ENCODE data around the gene GPR108.
"Not testable (repeated sequence)": the region's sequence is repeated elsewhere in the genome, so short reads cannot be mapped to it uniquely, and the experiment has no call there.

The GPR108 gene

GRCh38 chr19:6765738-6766356 lies 28.5 kb upstream of the GPR108 start:
- Mint-ChIP-seq H3K27ac (no peak overlapping the region), H3K4me3 (peak overlapping the region; percentile 72), H3K9me3 (no peaks in the 10 kb centered on the region), H3K36me3 (ENCODE audit: low read depth) (no peaks in the 10 kb centered on the region), H3K4me1 (peaks cover 16% of the 10 kb centered on the region), H3K27me3 (ENCODE audit: low read depth, poor library complexity) (peaks cover 50% of the 10 kb centered on the region)
- no peak for TF ChIP-seq CTCF (IDR thresholded peaks at IDR 0.05)
- DNase-seq: no peak

GRCh38 chr19:6762253-6762797 lies 24.9 kb upstream of the GPR108 start:
- not testable (repeated sequence) for H3K9me3 Mint-ChIP-seq; H3K36me3 Mint-ChIP-seq (ENCODE audit: low read depth); DNase-seq; H3K27ac Mint-ChIP-seq; H3K4me3 Mint-ChIP-seq
- Mint-ChIP-seq H3K4me1 (peaks cover 12% of the 10 kb centered on the region), H3K27me3 (ENCODE audit: low read depth, poor library complexity) (peaks cover 29% of the 10 kb centered on the region)

- H3K9me3 Mint-ChIP-seq: no peaks in the 10 kb centered on the region
- no peak for TF ChIP-seq CTCF (IDR thresholded peaks at IDR 0.05)
- DNase-seq: no peak
These were observed 23.8 kb upstream of the GPR108 start for GRCh38 chr19:6761053-6761676.

GRCh38 chr19:6760606-6761005 lies 23.2 kb upstream of the GPR108 start:
- no peaks in the 10 kb centered on the region for H3K4me1 Mint-ChIP-seq
- no peaks in the 10 kb centered on the region for H3K36me3 Mint-ChIP-seq (ENCODE audit: low read depth)
- DNase-seq: no peak
- H3K9me3 Mint-ChIP-seq: no peaks in the 10 kb centered on the region
- no peak overlapping the region for H3K4me3 Mint-ChIP-seq
- H3K27ac Mint-ChIP-seq: no peak overlapping the region
- TF ChIP-seq CTCF (IDR thresholded peaks at IDR 0.05): no peak
- H3K27me3 Mint-ChIP-seq (ENCODE audit: low read depth, poor library complexity): peaks cover 13% of the 10 kb centered on the region

More at GRCh38 chr19:6761053-6761676, 23.8 kb upstream of the GPR108 start:
- H3K4me3 Mint-ChIP-seq: no peak overlapping the region
- no peaks in the 10 kb centered on the region for H3K36me3 Mint-ChIP-seq (ENCODE audit: low read depth)
- H3K27me3 Mint-ChIP-seq (ENCODE audit: low read depth, poor library complexity): peaks cover 18% of the 10 kb centered on the region
- peaks cover 2% of the 10 kb centered on the region for H3K4me1 Mint-ChIP-seq
- H3K27ac Mint-ChIP-seq: no peak overlapping the region

- Mint-ChIP-seq H3K36me3 (ENCODE audit: low read depth) (peaks cover 11% of the 10 kb centered on the region), H3K4me3 (no peak overlapping the region), H3K27ac (no peak overlapping the region), H3K9me3 (no peaks in the 10 kb centered on the region), H3K4me1 (peaks cover 6% of the 10 kb centered on the region), H3K27me3 (ENCODE audit: low read depth, poor library complexity) (peaks cover 11% of the 10 kb centered on the region)
- DNase-seq: no peak
- no peak for TF ChIP-seq CTCF (IDR thresholded peaks at IDR 0.05)
These were observed 17.5 kb upstream of the GPR108 start for GRCh38 chr19:6754653-6755463.

GRCh38 chr19:6754136-6754535 lies 16.8 kb upstream of the GPR108 start:
- Mint-ChIP-seq H3K9me3 (no peaks in the 10 kb centered on the region), H3K36me3 (ENCODE audit: low read depth) (peaks cover 18% of the 10 kb centered on the region), H3K27me3 (ENCODE audit: low read depth, poor library complexity) (peaks cover 11% of the 10 kb centered on the region), H3K27ac (no peak overlapping the region), H3K4me1 (peaks cover 9% of the 10 kb centered on the region), H3K4me3 (no peak overlapping the region)
- no peak for TF ChIP-seq CTCF (IDR thresholded peaks at IDR 0.05)
- no peak for DNase-seq

Measured in nephron progenitor cell (in vitro differentiated cells).